ENCODE data around the gene CYFIP1.

- no peak for TF ChIP-seq EZH2 (IDR thresholded peaks at IDR 0.05; ENCODE audit: borderline replicate concordance, low read depth, low read length, poor library complexity, severe bottlenecking)
- TF ChIP-seq CTCF (conservative IDR thresholded peaks at IDR 0.05; ENCODE audit: low read depth, low read length), result no peak
These were observed 86.3 kb downstream of the CYFIP1 start for GRCh38 chr15:22893881-22894280.
